RWPE2 (cell line): Measurements from ENCODE around the gene LTBP2.

Experiments
- ATAC-seq: fragments of 200-7000 bp; cut with Tn5 transposase; 3 replicates; pipeline ENCODE4 v1.9.1; 2021; ENCODE audit warnings: low read depth
- DNase-seq: peaks from one replicate; pipeline ENCODE4 v3.0.0-alpha.2; 2020; ENCODE audit warnings: low spot score
- H3K27ac ChIP-seq: fragments of 450-650 bp; 2 replicates; pipeline ENCODE4 v1.5.1; 2017; ENCODE audit warnings: mild to moderate bottlenecking; ENCODE audit not compliant: poor library complexity, severe bottlenecking
- H3K27me3 ChIP-seq: fragments of 250-450 bp; sonication (Bioruptor Pico); 2 replicates; pipeline ENCODE4 v1.5.1; 2021; ENCODE audit warnings: mild to moderate bottlenecking, moderate library complexity; ENCODE audit not compliant: insufficient read depth, poor library complexity, severe bottlenecking
- H3K36me3 ChIP-seq: fragments of 250-450 bp; sonication (Bioruptor Pico); 2 replicates; pipeline ENCODE4 v1.5.1; 2020; ENCODE audit warnings: low read depth, mild to moderate bottlenecking, moderate library complexity
- H3K4me1 ChIP-seq: fragments of 250-450 bp; sonication (Bioruptor Pico); 2 replicates; pipeline ENCODE4 v1.5.1; 2021; ENCODE audit warnings: mild to moderate bottlenecking, moderate library complexity; ENCODE audit not compliant: insufficient read depth, poor library complexity, severe bottlenecking
- H3K4me3 ChIP-seq: fragments of 250-450 bp; sonication (Bioruptor Pico); 2 replicates; pipeline ENCODE4 v1.5.1; 2021; ENCODE audit warnings: mild to moderate bottlenecking, moderate library complexity; ENCODE audit not compliant: severe bottlenecking
- H3K9me3 ChIP-seq: fragments of 250-450 bp; sonication (Bioruptor Pico); 2 replicates; pipeline ENCODE4 v1.5.1; 2021; ENCODE audit warnings: mild to moderate bottlenecking, moderate library complexity; ENCODE audit not compliant: severe bottlenecking
- CTCF ChIP-seq: fragments of 450-650 bp; IDR thresholded peaks from one replicate; pipeline ENCODE4 v1.5.1; 2017; ENCODE audit warnings: mild to moderate bottlenecking, moderate library complexity; ENCODE audit not compliant: poor library complexity, severe bottlenecking

LTBP2 gene

GRCh38 chr14:74571441-74571841 is 40.6 kb downstream of the LTBP2 start:
- no peak for TF ChIP-seq CTCF
- Histone ChIP-seq H3K9me3 (no peaks in the 10 kb centered on the region), H3K4me1 (peaks cover 83% of the 10 kb centered on the region), H3K4me3 (no peak overlapping the region), H3K27me3 (no peaks in the 10 kb centered on the region), H3K36me3 (peaks cover 46% of the 10 kb centered on the region), H3K27ac (peak overlapping the region; percentile 100)
- ATAC-seq (no peak), DNase-seq (no peak)

GRCh38 chr14:74570696-74571095 is 41.3 kb downstream of the LTBP2 start:
- H3K27ac ChIP-seq = peak overlapping the region; percentile 100

GRCh38 chr14:74569806-74570591 is 42.0 kb downstream of the LTBP2 start:
- DNase-seq = peak; percentile 92

More at GRCh38 chr14:74570696-74571095, 41.3 kb downstream of the LTBP2 start:
- no peak for ATAC-seq
- Histone ChIP-seq H3K36me3 (peaks cover 41% of the 10 kb centered on the region), H3K4me1 (peaks cover 91% of the 10 kb centered on the region), H3K27me3 (no peaks in the 10 kb centered on the region), H3K4me3 (no peak overlapping the region), H3K9me3 (no peaks in the 10 kb centered on the region)
- no peak for DNase-seq
- no peak for TF ChIP-seq CTCF

GRCh38 chr14:74569387-74569786 is 42.6 kb downstream of the LTBP2 start:
- H3K4me3 ChIP-seq = no peak overlapping the region
- peaks cover 42% of the 10 kb centered on the region for H3K36me3 ChIP-seq
- ATAC-seq = no peak
- no peaks in the 10 kb centered on the region for H3K9me3 ChIP-seq
- H3K27me3 ChIP-seq = no peaks in the 10 kb centered on the region
- H3K4me1 ChIP-seq = peaks cover 92% of the 10 kb centered on the region
- DNase-seq = no peak
- no peak for TF ChIP-seq CTCF
- H3K27ac ChIP-seq = peak overlapping the region; percentile 100

More at GRCh38 chr14:74569806-74570591, 42.0 kb downstream of the LTBP2 start:
- Histone ChIP-seq H3K9me3 (no peaks in the 10 kb centered on the region), H3K4me3 (no peak overlapping the region), H3K36me3 (peaks cover 42% of the 10 kb centered on the region), H3K27ac (peak overlapping the region; percentile 100), H3K27me3 (no peaks in the 10 kb centered on the region), H3K4me1 (peaks cover 93% of the 10 kb centered on the region)
- peak; percentile 18 for ATAC-seq
- no peak for TF ChIP-seq CTCF

- no peaks in the 10 kb centered on the region for H3K27me3 ChIP-seq
- H3K4me3 ChIP-seq = no peak overlapping the region
- H3K9me3 ChIP-seq = no peaks in the 10 kb centered on the region
- H3K27ac ChIP-seq = peak overlapping the region; percentile 100
- H3K4me1 ChIP-seq = peaks cover 89% of the 10 kb centered on the region
- no peak for DNase-seq
- no peak for TF ChIP-seq CTCF
- no peak for ATAC-seq
- peaks cover 38% of the 10 kb centered on the region for H3K36me3 ChIP-seq
Measured at GRCh38 chr14:74568911-74569310, 43.1 kb downstream of the LTBP2 start.
